ENCODE results near the gene ITGAE.

Gene ITGAE

GRCh38 chr17:3678095-3678820 is 122.7 kb downstream of the ITGAE start:
- TF ChIP-seq GATA3 (IDR thresholded peaks at IDR 0.05; ENCODE audit: low read depth, low read length), result no peak
- no peak for TF ChIP-seq GATA2 (IDR thresholded peaks at IDR 0.05; ENCODE audit: low read depth, low read length)

GRCh38 chr17:3675886-3676285 is 125.1 kb downstream of the ITGAE start:
- TF ChIP-seq GATA3 (IDR thresholded peaks at IDR 0.05; ENCODE audit: low read depth, low read length), result no peak
- TF ChIP-seq GATA2 (IDR thresholded peaks at IDR 0.05; ENCODE audit: low read depth, low read length), result no peak

GRCh38 chr17:3672571-3672970 is 128.4 kb downstream of the ITGAE start:
- no peak for TF ChIP-seq GATA3 (IDR thresholded peaks at IDR 0.05; ENCODE audit: low read depth, low read length)
- TF ChIP-seq GATA2 (IDR thresholded peaks at IDR 0.05; ENCODE audit: low read depth, low read length), result no peak

- TF ChIP-seq GATA2 (IDR thresholded peaks at IDR 0.05; ENCODE audit: low read depth, low read length) (no peak), GATA3 (IDR thresholded peaks at IDR 0.05; ENCODE audit: low read depth, low read length) (no peak)
These were observed 131.4 kb downstream of the ITGAE start for GRCh38 chr17:3669548-3669947.

GRCh38 chr17:3669085-3669347 is 132.0 kb downstream of the ITGAE start:
- no peak for TF ChIP-seq GATA2 (IDR thresholded peaks at IDR 0.05; ENCODE audit: low read depth, low read length)
- no peak for TF ChIP-seq GATA3 (IDR thresholded peaks at IDR 0.05; ENCODE audit: low read depth, low read length)

GRCh38 chr17:3668279-3669084 is 132.5 kb downstream of the ITGAE start, which contains the start of the genes EMC6 and TAX1BP3:
TSS of gene EMC6 (plus strand) at chr17:3668812. CDS start at chr17:3669147, 335 bp downstream.
TSS of gene TAX1BP3 (minus strand) at chr17:3668578. CDS start at chr17:3668526, 52 bp downstream.
- TF ChIP-seq GATA3 (IDR thresholded peaks at IDR 0.05; ENCODE audit: low read depth, low read length), result no peak
- no peak; the same call in 1 of the 2 replicates for TF ChIP-seq GATA2 (IDR thresholded peaks at IDR 0.05; ENCODE audit: low read depth, low read length)

- 0 out of 2 replicates have a peak, but pooled peaks have one; percentile 21 for TF ChIP-seq GATA2 (IDR thresholded peaks at IDR 0.05; ENCODE audit: low read depth, low read length)
- TF ChIP-seq GATA3 (IDR thresholded peaks at IDR 0.05; ENCODE audit: low read depth, low read length), result no peak
These were observed 133.4 kb downstream of the ITGAE start for GRCh38 chr17:3667366-3668278.

- TF ChIP-seq GATA2 (IDR thresholded peaks at IDR 0.05; ENCODE audit: low read depth, low read length), result no peak
These were observed 134.5 kb downstream of the ITGAE start for GRCh38 chr17:3666516-3666915.

- TF ChIP-seq GATA3 (IDR thresholded peaks at IDR 0.05; ENCODE audit: low read depth, low read length) (no peak), GATA2 (IDR thresholded peaks at IDR 0.05; ENCODE audit: low read depth, low read length) (no peak)
These were observed 135.2 kb downstream of the ITGAE start for GRCh38 chr17:3665834-3666233.
